Smooth muscle cell (in vitro differentiated cells): ENCODE results near the gene JUND. TPM values are rescaled to one million over a fixed set of nuclear protein-coding genes. Genes with fewer than 3 reads are reported as not detected.
A peak's percentile ranks its signal among the peaks of the same experiment; 100 is the strongest.

Experiments
- DNase-seq: peaks from one replicate; lab custom pipeline; 2025; ENCODE audit not compliant: unreplicated experiment; lab: John Stamatoyannopoulos, UW
- H2AFZ ChIP-seq: fragments of 200-600 bp; sonication (generic); 2 replicates; pipeline ENCODE4 v1.6.0; 2016; ENCODE audit warnings: antibody characterized with exemption, low read depth, mild to moderate bottlenecking
- H3F3A ChIP-seq: fragments of 200-600 bp; sonication (generic); 2 replicates; pipeline ENCODE4 v1.6.0; 2017; ENCODE audit warnings: antibody characterized with exemption, low read depth
- H3K27ac ChIP-seq: fragments of 200-600 bp; sonication (generic); 2 replicates; pipeline ENCODE4 v1.5.1; 2016; ENCODE audit warnings: low read depth, mild to moderate bottlenecking
- H3K27me3 ChIP-seq: fragments of 200-600 bp; sonication (generic); 2 replicates; pipeline ENCODE4 v1.6.1; 2016; ENCODE audit warnings: low read depth, mild to moderate bottlenecking
- H3K36me3 ChIP-seq: fragments of 200-600 bp; sonication (generic); 2 replicates; pipeline ENCODE4 v1.5.1; 2016; ENCODE audit warnings: low read depth
- H3K4me1 ChIP-seq: fragments of 200-600 bp; sonication (generic); 2 replicates; pipeline ENCODE4 v1.5.1; 2016; ENCODE audit warnings: low read depth
- H3K4me2 ChIP-seq: fragments of 200-600 bp; sonication (generic); 2 replicates; pipeline ENCODE4 v1.6.0; 2016; ENCODE audit warnings: mild to moderate bottlenecking
- H3K4me3 ChIP-seq: fragments of 200-600 bp; sonication (generic); 2 replicates; pipeline ENCODE4 v1.5.1; 2016; ENCODE audit warnings: mild to moderate bottlenecking
- H3K79me2 ChIP-seq: fragments of 200-600 bp; sonication (generic); 2 replicates; pipeline ENCODE4 v1.6.0; 2016; ENCODE audit warnings: low read depth, mild to moderate bottlenecking
- H3K9ac ChIP-seq: fragments of 200-600 bp; sonication (generic); 2 replicates; pipeline ENCODE4 v1.6.0; 2016; ENCODE audit warnings: low read depth
- H3K9me3 ChIP-seq: fragments of 200-600 bp; sonication (generic); replicated peaks from 2 replicates; pipeline ENCODE4 v1.5.1; 2016; ENCODE audit warnings: low read depth
- H4K20me1 ChIP-seq: fragments of 200-600 bp; sonication (generic); 2 replicates; pipeline ENCODE4 v1.6.0; 2016; ENCODE audit warnings: low read depth
- WGBS: methylation state at CpG from one replicate; pipeline ENCODE4 v1.1.7; 2016; ENCODE audit warnings: low lambda C conversion rate; 5-methylcytosine and 5-hydroxymethylcytosine counted together
- polyA plus RNA-seq: library from polyadenylated mRNA; unstranded; fragments of >200 nt; fragmentation: Nextera tagmentation; extraction: Ambion mirVana; gene quantifications from 2 replicates; pipeline ENCODE4 v1.2.1, GENCODE V29; 2016
- total RNA-seq: library from RNA; depleted of rRNA; stranded (reverse); fragments of >200 nt; gene quantifications from 2 replicates; pipeline ENCODE4 v1.2.3, GENCODE V29; 2014
- TF ChIP-seq, protein P1 (sequence below): fragments of 200-600 bp; sonication (generic); IDR thresholded peaks from 2 replicates; pipeline ENCODE4 v1.5.1; 2017; ENCODE audit warnings: borderline replicate concordance, mild to moderate bottlenecking, antibody characterized with exemption; ENCODE audit not compliant: insufficient read depth, poor library complexity, severe bottlenecking

JUND gene
- total and polyA plus RNA-seq, 2 experiments from 2014 or later, result 164 to 464 TPM

- Histone ChIP-seq H3K4me1 (peaks cover 22% of the 10 kb centered on the region), H3F3A (peaks cover 24% of the 10 kb centered on the region), H3K79me2 (no peaks in the 10 kb centered on the region), H4K20me1 (no peaks in the 10 kb centered on the region), H3K27ac (peak overlapping the region; percentile 98), H2AFZ (no peak overlapping the region), H3K4me2 (peak overlapping the region; percentile 87), H3K4me3 (peak overlapping the region; percentile 61), H3K27me3 (no peaks in the 10 kb centered on the region), H3K9me3 (no peaks in the 10 kb centered on the region), H3K9ac (peak overlapping the region; percentile 97), H3K36me3 (no peaks in the 10 kb centered on the region)
- TF ChIP-seq, protein P1, sequence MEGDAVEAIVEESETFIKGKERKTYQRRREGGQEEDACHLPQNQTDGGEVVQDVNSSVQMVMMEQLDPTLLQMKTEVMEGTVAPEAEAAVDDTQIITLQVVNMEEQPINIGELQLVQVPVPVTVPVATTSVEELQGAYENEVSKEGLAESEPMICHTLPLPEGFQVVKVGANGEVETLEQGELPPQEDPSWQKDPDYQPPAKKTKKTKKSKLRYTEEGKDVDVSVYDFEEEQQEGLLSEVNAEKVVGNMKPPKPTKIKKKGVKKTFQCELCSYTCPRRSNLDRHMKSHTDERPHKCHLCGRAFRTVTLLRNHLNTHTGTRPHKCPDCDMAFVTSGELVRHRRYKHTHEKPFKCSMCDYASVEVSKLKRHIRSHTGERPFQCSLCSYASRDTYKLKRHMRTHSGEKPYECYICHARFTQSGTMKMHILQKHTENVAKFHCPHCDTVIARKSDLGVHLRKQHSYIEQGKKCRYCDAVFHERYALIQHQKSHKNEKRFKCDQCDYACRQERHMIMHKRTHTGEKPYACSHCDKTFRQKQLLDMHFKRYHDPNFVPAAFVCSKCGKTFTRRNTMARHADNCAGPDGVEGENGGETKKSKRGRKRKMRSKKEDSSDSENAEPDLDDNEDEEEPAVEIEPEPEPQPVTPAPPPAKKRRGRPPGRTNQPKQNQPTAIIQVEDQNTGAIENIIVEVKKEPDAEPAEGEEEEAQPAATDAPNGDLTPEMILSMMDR, result no peak
- 49% methylated on average over 21 of the region's 21 CpGs for WGBS
- DNase-seq, result no peak
These were observed 9.7 kb upstream of the JUND start for GRCh38 chr19:18291019-18291524.

GRCh38 chr19:18290302-18291018 is 9.0 kb upstream of the JUND start:
- Histone ChIP-seq H3K36me3 (no peaks in the 10 kb centered on the region), H3K9me3 (no peaks in the 10 kb centered on the region), H4K20me1 (no peaks in the 10 kb centered on the region), H3K79me2 (no peaks in the 10 kb centered on the region), H3K4me2 (peak overlapping the region; percentile 87), H2AFZ (no peak overlapping the region), H3F3A (peaks cover 24% of the 10 kb centered on the region), H3K4me1 (peaks cover 22% of the 10 kb centered on the region), H3K9ac (no peak overlapping the region), H3K27me3 (no peaks in the 10 kb centered on the region), H3K4me3 (no peak overlapping the region), H3K27ac (peak overlapping the region; percentile 98)
- WGBS, result 46% methylated on average over 14 of the region's 14 CpGs
- TF ChIP-seq, protein P1, result no peak
- peak; percentile 24 for DNase-seq

DNA sequence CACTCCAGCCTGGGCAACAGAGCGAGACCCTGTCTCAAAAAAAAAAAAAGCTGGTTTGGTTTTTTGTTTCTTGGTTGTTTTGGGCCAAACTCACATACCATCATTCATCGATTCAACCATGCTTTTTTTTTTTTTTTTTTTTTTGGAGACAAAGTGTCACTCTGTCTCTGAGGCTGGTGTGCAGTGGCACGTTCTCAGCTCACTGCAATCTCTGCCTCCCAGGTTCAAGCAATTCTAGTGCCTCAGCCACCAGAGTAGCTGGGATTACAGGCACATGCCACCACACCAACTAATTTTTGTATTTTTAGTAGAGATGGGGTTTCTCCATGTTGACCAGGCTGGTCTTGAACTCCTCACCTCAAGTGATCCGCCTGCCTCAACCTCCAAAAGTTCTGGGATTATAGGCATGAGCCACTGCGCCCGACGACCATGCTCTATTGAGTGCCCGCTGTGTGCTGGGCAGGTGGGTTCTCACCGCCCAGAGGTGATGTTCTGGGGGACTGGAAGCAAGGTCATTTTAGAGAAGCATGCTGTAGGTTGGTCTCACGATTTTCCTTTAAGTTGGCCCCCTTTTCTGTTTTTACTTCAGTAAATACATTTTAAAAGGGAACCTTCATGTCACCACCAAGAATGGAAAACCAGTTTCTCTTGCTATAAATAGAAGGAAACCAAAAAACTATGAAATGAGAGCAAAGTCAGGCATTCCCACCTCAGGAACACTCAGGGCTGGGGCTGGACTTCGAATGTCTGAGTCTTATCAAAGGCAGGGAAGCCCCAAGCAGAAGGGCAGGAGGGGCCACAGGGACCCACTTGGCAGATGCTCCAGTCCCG is 8.3 kb upstream of the JUND start:
- H3K4me3 ChIP-seq, result no peak overlapping the region
- no peak for DNase-seq
- no peak overlapping the region for H3K9ac ChIP-seq
- no peaks in the 10 kb centered on the region for H3K36me3 ChIP-seq
- TF ChIP-seq, protein P1, result no peak
- H3K4me2 ChIP-seq, result peak overlapping the region; percentile 87
- H3K27me3 ChIP-seq, result no peaks in the 10 kb centered on the region
- peaks cover 24% of the 10 kb centered on the region for H3F3A ChIP-seq
- H3K27ac ChIP-seq, result peak overlapping the region; percentile 98
- WGBS, result 78% methylated on average over 12 of the region's 12 CpGs
- no peak overlapping the region for H2AFZ ChIP-seq
- H3K9me3 ChIP-seq, result no peaks in the 10 kb centered on the region
- peaks cover 22% of the 10 kb centered on the region for H3K4me1 ChIP-seq
- H4K20me1 ChIP-seq, result no peaks in the 10 kb centered on the region
- H3K79me2 ChIP-seq, result no peaks in the 10 kb centered on the region
